ENCODE data around the gene LYPD1. TPM values are rescaled to one million over a fixed set of nuclear protein-coding genes. Genes with fewer than 3 reads are reported as not detected.

The LYPD1 gene
- total RNA-seq, 1 experiment from 2014 or later: 0.21 TPM

GRCh38 chr2:132597166-132597565 is 72.8 kb downstream of the LYPD1 start:
- H3K27me3 ChIP-seq (ENCODE audit: control insufficient read depth, insufficient read depth, low read length): no peaks in the 10 kb centered on the region
- CTCF ChIA-PET: no interaction called here

DNA sequence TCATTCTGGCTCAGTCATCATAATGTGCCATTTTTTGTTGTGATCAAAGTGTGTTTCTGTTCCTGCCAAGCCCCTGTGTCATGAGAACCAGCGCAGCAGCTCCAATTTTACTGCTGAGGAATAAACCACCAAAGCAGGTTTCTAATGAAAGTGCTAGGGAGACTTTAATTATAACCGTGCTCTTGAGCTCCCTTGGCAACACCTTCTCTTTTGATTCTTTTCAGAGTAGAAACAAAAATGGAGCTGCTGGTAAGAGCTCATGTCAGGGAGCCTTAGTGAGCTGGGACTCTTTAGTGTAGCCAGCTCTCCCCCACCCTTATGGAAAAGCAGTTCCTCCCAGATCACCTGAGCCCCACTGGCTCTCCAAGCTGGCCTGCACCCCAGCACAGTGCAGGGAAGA is 74.3 kb downstream of the LYPD1 start:
- H3K4me1 ChIP-seq (ENCODE audit: control insufficient read depth, insufficient read depth, low read length): no peaks in the 10 kb centered on the region
- H3K27ac ChIP-seq (ENCODE audit: low read length): no peak overlapping the region
- TF ChIP-seq POLR2AphosphoS5 (IDR thresholded peaks at IDR 0.05; ENCODE audit: low read depth, low read length) (no peak), SIN3A (IDR thresholded peaks at IDR 0.05; ENCODE audit: borderline replicate concordance, insufficient read depth, low read depth, low read length) (no peak), TCF7L2 (IDR thresholded peaks at IDR 0.05; ENCODE audit: low read depth, low read length) (no peak), CTCF (IDR thresholded peaks at IDR 0.05) (no peak)
- TF ChIP-seq, protein P1, sequence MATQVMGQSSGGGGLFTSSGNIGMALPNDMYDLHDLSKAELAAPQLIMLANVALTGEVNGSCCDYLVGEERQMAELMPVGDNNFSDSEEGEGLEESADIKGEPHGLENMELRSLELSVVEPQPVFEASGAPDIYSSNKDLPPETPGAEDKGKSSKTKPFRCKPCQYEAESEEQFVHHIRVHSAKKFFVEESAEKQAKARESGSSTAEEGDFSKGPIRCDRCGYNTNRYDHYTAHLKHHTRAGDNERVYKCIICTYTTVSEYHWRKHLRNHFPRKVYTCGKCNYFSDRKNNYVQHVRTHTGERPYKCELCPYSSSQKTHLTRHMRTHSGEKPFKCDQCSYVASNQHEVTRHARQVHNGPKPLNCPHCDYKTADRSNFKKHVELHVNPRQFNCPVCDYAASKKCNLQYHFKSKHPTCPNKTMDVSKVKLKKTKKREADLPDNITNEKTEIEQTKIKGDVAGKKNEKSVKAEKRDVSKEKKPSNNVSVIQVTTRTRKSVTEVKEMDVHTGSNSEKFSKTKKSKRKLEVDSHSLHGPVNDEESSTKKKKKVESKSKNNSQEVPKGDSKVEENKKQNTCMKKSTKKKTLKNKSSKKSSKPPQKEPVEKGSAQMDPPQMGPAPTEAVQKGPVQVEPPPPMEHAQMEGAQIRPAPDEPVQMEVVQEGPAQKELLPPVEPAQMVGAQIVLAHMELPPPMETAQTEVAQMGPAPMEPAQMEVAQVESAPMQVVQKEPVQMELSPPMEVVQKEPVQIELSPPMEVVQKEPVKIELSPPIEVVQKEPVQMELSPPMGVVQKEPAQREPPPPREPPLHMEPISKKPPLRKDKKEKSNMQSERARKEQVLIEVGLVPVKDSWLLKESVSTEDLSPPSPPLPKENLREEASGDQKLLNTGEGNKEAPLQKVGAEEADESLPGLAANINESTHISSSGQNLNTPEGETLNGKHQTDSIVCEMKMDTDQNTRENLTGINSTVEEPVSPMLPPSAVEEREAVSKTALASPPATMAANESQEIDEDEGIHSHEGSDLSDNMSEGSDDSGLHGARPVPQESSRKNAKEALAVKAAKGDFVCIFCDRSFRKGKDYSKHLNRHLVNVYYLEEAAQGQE (IDR thresholded peaks at IDR 0.05; ENCODE audit: insufficient read depth in 1 of 2, low read depth in 2 of 2, low read length in 1 of 2): no peak
- intact Hi-C loops (cut with micrococcal nuclease; ENCODE audit: unreplicated experiment): no loop called here
- DNase-seq (ENCODE audit: low read depth, low spot score) (no peak), ATAC-seq (no peak)
- no peaks in the 10 kb centered on the region for H3K27me3 ChIP-seq (ENCODE audit: control insufficient read depth, insufficient read depth, low read length)
- H3K9me3 ChIP-seq (ENCODE audit: control insufficient read depth, insufficient read depth, low read depth, low read length): no peaks in the 10 kb centered on the region
- in situ Hi-C loops (cut with HindIII; ENCODE audit: low pct_unique_long_range_greater_than_20kb, low sequenced_read_pairs): no loop called here
- ChIA-PET POLR2A (interaction anchor here (0.6 kb wide), 1 partner anchor 56 kb away, joined by 3 read pairs; no protein-coding TSS in a partner anchor), CTCF (no interaction called here)
- H3K36me3 ChIP-seq (ENCODE audit: control insufficient read depth, insufficient read depth, low read length): no peaks in the 10 kb centered on the region
- no peak overlapping the region for H3K4me3 ChIP-seq (ENCODE audit: low read depth in 2 of 2, low read length in 2 of 2)
- BruUV-seq (replicated peaks): no TSS peak

More at GRCh38 chr2:132597166-132597565, 72.8 kb downstream of the LYPD1 start:
- no peak overlapping the region for H3K27ac ChIP-seq (ENCODE audit: low read length)
- intact Hi-C loops (cut with micrococcal nuclease; ENCODE audit: unreplicated experiment) (no loop called here), in situ Hi-C loops (cut with HindIII; ENCODE audit: low pct_unique_long_range_greater_than_20kb, low sequenced_read_pairs) (no loop called here)
- DNase-seq (ENCODE audit: low read depth, low spot score): no peak
- H3K4me1 ChIP-seq (ENCODE audit: control insufficient read depth, insufficient read depth, low read length): no peaks in the 10 kb centered on the region
- H3K36me3 ChIP-seq (ENCODE audit: control insufficient read depth, insufficient read depth, low read length): no peaks in the 10 kb centered on the region
- no peaks in the 10 kb centered on the region for H3K9me3 ChIP-seq (ENCODE audit: control insufficient read depth, insufficient read depth, low read depth, low read length)
- BruUV-seq (replicated peaks): no TSS peak
- POLR2A ChIA-PET: no interaction called here
- no peak overlapping the region for H3K4me3 ChIP-seq (ENCODE audit: low read depth in 2 of 2, low read length in 2 of 2)
- ATAC-seq: no peak
- TF ChIP-seq POLR2AphosphoS5 (IDR thresholded peaks at IDR 0.05; ENCODE audit: low read depth, low read length) (no peak), SIN3A (IDR thresholded peaks at IDR 0.05; ENCODE audit: borderline replicate concordance, insufficient read depth, low read depth, low read length) (no peak), CTCF (IDR thresholded peaks at IDR 0.05) (no peak), TCF7L2 (IDR thresholded peaks at IDR 0.05; ENCODE audit: low read depth, low read length) (no peak)
- TF ChIP-seq, protein P1 (IDR thresholded peaks at IDR 0.05; ENCODE audit: insufficient read depth in 1 of 2, low read depth in 2 of 2, low read length in 1 of 2): no peak

Measured in Panc1 (cell line).